NT2/D1 (cell line): ENCODE results near the gene SUSD2.

Experiments
- SUZ12 ChIP-seq: IDR thresholded peaks from 2 replicates; pipeline ENCODE4 v1.6.1; 2011; ENCODE audit not compliant: insufficient read length, insufficient read depth; ENCODE audit errors: extremely low read depth
- YY1 ChIP-seq: IDR thresholded peaks from 2 replicates; pipeline ENCODE4 v1.6.1; 2011; ENCODE audit not compliant: insufficient read length, insufficient read depth
- ZNF274 ChIP-seq: IDR thresholded peaks from 2 replicates; pipeline ENCODE4 v1.6.1; 2011; ENCODE audit warnings: mild to moderate bottlenecking, low read depth, low read length

- no peak for TF ChIP-seq YY1
- TF ChIP-seq ZNF274, result no peak
- TF ChIP-seq SUZ12, result no peak
These were observed 23.5 kb upstream of the SUSD2 start for GRCh38 chr22:24157822-24158135.
